ENCODE measurements around the gene GPR42. TPM values are rescaled to one million over a fixed set of nuclear protein-coding genes. Genes with fewer than 3 reads are reported as not detected.

Gene GPR42
- total and polyA plus RNA-seq, 12 donors: not detected

DNA sequence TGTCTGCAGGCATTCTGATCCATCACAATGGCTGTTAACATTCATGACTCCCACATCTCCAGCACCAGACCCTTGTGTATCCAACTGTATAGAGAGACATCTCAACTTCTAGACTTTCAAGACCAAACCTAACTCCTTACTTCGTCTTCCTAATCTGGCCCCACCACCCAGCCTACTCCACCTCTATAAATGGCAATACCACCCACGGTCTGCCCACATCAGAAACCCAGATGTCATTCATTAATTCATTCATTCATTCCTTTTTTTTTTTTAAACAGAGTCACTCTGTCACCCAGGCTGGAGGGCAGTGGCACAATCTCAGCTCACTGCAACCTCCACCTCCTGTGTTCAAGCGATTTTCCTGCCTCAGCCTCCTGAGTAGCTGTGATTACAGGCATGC, 10.4 kb downstream of the GPR42 start:
- Histone ChIP-seq H3K4me3 (no peak overlapping the region), H3K36me3 (replicated peaks in 1 of 2) (no peaks in the 10 kb centered on the region), H3K27ac (no peak overlapping the region), H3K27me3 (no peaks in the 10 kb centered on the region), H3K9me3 (replicated peaks in 1 of 3) (peaks cover 0 to 6% (median 0%) of the 10 kb centered on the region in 3 donors), H3K4me1 (replicated peaks in 1 of 2) (no peaks in the 10 kb centered on the region)
- WGBS, 4 donors: 51 to 78% (median 72%) methylated on average over 3 of the region's 3 CpGs
- TF ChIP-seq CTCF (IDR thresholded peaks at IDR 0.05): no peak
- no peak for TF ChIP-seq POLR2A (IDR thresholded peaks at IDR 0.05)
- intact Hi-C loops (cut with DNase I): no loop called here
- DNase-seq: no peak

DNA sequence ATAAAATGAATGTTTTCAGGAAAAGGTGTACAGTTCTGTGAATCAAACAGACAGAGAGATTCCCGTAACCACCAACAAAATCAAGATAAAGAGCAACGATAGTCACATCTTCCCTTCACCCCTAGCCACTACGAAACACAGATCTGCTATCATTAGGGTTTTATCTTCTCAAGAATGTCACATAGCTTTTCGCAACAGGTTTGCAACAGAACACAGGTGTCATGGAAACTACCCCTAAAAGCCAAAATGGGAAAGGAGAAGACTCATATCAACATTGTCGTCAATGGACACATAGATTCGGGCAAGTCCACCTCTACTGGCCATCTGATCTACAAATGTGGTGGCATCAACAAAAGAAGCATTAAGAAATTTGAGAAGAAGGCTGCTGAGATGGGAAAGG, 11.1 kb downstream of the GPR42 start:
- TF ChIP-seq POLR2A (IDR thresholded peaks at IDR 0.05) (no peak), CTCF (IDR thresholded peaks at IDR 0.05) (no peak)
- Histone ChIP-seq H3K4me3 (no peak overlapping the region), H3K27ac (no peak overlapping the region), H3K9me3 (replicated peaks in 1 of 3) (peaks cover 0 to 6% (median 0%) of the 10 kb centered on the region in 3 donors), H3K27me3 (no peaks in the 10 kb centered on the region), H3K4me1 (replicated peaks in 1 of 2) (no peaks in the 10 kb centered on the region), H3K36me3 (replicated peaks in 1 of 2) (no peaks in the 10 kb centered on the region)
- WGBS, 4 donors: 81 to 93% (median 91%) methylated on average over 6 of the region's 6 CpGs
- intact Hi-C loops (cut with DNase I): no loop called here
- DNase-seq: no peak

DNA sequence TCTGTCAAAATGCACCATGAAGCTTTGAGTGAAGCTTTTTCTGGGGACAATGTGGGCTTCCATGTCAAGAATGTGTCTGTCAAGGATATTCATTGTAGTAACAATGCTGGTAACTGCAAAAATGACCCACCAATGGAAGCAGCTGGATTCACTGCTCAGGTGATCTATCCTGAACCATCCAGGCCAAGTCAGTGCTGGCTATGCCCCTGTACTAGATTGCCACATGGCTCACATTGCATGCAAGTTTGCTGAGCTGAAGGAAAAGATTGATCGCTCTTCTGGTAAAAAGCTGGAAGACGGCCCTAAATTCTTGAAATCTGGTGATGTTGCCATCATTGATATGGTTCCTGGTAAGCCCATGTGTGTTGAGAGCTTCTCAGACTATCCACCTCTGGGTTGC, 12.7 kb downstream of the GPR42 start:
- 75 to 91% (median 80%) methylated on average over 2 of the region's 2 CpGs for WGBS, 4 donors
- TF ChIP-seq CTCF (IDR thresholded peaks at IDR 0.05): no peak
- TF ChIP-seq POLR2A (IDR thresholded peaks at IDR 0.05): no peak
- peak in 1 of 7 donors; percentile 2 for DNase-seq
- Histone ChIP-seq H3K27me3 (no peaks in the 10 kb centered on the region), H3K9me3 (replicated peaks in 1 of 3) (peaks cover 0 to 6% (median 0%) of the 10 kb centered on the region in 3 donors), H3K4me3 (no peak overlapping the region), H3K4me1 (replicated peaks in 1 of 2) (no peaks in the 10 kb centered on the region), H3K27ac (no peak overlapping the region), H3K36me3 (replicated peaks in 1 of 2) (no peaks in the 10 kb centered on the region)
- intact Hi-C loops (cut with DNase I): no loop called here

DNA sequence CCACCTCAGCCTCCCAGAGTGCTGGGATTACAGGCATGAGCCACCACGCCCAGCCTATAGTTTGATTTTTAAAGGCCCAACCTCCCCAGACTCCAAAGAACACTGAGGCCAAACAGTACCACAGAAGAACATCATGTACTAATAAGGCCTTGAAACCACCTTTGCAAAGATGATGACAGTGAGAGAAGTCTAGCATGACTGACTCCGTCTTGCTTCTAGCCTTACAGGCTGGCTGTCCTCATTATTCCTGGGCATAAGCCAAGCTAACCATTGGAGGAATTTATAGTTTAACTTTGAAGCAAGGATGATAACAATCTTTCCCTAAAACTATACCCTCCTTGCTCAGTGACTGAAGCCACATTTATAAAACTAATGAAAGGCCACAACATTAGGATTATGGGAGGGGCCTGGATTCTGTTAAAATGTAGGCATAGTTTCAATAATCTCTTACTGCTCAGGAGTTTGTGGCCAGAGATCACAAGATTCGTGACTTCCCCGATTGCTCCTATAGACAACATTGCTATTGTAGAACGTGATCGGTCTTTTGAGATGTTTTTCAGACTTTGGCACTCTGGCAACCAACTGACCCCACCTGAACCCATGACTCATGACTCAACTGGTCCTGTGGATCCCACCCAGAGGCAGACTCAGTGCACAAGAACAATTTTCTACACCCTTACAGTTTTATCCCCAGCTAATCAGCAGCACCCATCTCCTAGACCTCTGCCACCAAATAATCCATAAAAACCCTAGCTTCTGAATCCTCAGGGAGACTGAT, 17.6 kb downstream of the GPR42 start:
- no peak overlapping the region for H3K27ac ChIP-seq
- intact Hi-C loops (cut with DNase I): no loop called here
- no peaks in the 10 kb centered on the region for H3K4me1 ChIP-seq (replicated peaks in 1 of 2)
- no peak for TF ChIP-seq POLR2A (IDR thresholded peaks at IDR 0.05)
- no peak for TF ChIP-seq CTCF (IDR thresholded peaks at IDR 0.05)
- H3K36me3 ChIP-seq (replicated peaks in 1 of 2): no peaks in the 10 kb centered on the region
- DNase-seq: peak in 1 of 7 donors; percentile 18
- no peak overlapping the region for H3K4me3 ChIP-seq
- peaks cover 0 to 6% (median 0%) of the 10 kb centered on the region in 3 donors for H3K9me3 ChIP-seq (replicated peaks in 1 of 3)
- 87 to 90% (median 88%) methylated on average over 5 to 6 of the region's 6 CpGs for WGBS, 4 donors
- H3K27me3 ChIP-seq: no peaks in the 10 kb centered on the region

Measured in adrenal gland (tissue), 12 donors.